K562 (cell line): ENCODE measurements around the gene TMEM53. TPM values are rescaled to one million over a fixed set of nuclear protein-coding genes. Genes with fewer than 3 reads are reported as not detected.

Source experiments
- CBFA2T3 ChIP-seq: fragments of 450-650 bp; IDR thresholded peaks from 2 replicates; pipeline ENCODE4 v1.6.1; 2017
- CREB1 ChIP-seq, 2 experiments: sonication (generic) in 1 of 2; formaldehyde crosslinking in 1 of 2; IDR thresholded peaks; 2 replicates each; pipeline versions ENCODE4 v1.6.1 to v1.8.0; 2012 to 2022; ENCODE audit warnings: inconsistent platforms in 1 of 2, mild to moderate bottlenecking in 1 of 2, missing genetic modification reagents in 1 of 2, moderate library complexity in 1 of 2
- HOXB6 ChIP-seq: fragments of 250-450 bp; sonication (Bioruptor Pico); IDR thresholded peaks from 2 replicates; pipeline ENCODE4 v1.5.1; 2022; ENCODE audit warnings: mild to moderate bottlenecking, borderline replicate concordance
- MGA ChIP-seq: fragments of 450-650 bp; IDR thresholded peaks from 2 replicates; pipeline ENCODE4 v1.6.1; 2016; ENCODE audit warnings: mild to moderate bottlenecking, moderate library complexity
- MYBL2 ChIP-seq, 2 experiments: fragments of 450-650 bp in 1 of 2; sonication (generic) in 1 of 2; formaldehyde crosslinking in 1 of 2; IDR thresholded peaks; 2 replicates each; pipeline versions ENCODE4 v1.6.1 to v1.8.1; 2017 to 2022; ENCODE audit warnings: borderline replicate concordance in 1 of 2, inconsistent platforms in 1 of 2, low read depth in 1 of 2, mild to moderate bottlenecking in 1 of 2, missing genetic modification reagents in 1 of 2, moderate library complexity in 1 of 2
- SNAPC5 ChIP-seq: fragments of 250-450 bp; sonication (Bioruptor Pico); IDR thresholded peaks from 2 replicates; pipeline ENCODE4 v1.8.0; 2021; ENCODE audit warnings: moderate library complexity, mild to moderate bottlenecking, inconsistent platforms
- XRCC4 ChIP-seq: IDR thresholded peaks from one replicate; pipeline ENCODE4 v1.6.1; 2011; ENCODE audit not compliant: insufficient read depth, insufficient read length; ENCODE audit errors: extremely low read depth
- ZNF197 ChIP-seq: fragments of 200-800 bp; sonication (Bioruptor generic); IDR thresholded peaks from 2 replicates; pipeline ENCODE4 v1.6.1; 2016; ENCODE audit warnings: low read depth, missing genetic modification characterization, missing compliant biosample characterization
- polyA plus RNA-seq, 8 experiments: library from polyadenylated mRNA; depleted of rRNA in 4 of 8; stranded (reverse) in 5 of 8; unstranded in 3 of 8; fragments of >200 nt; fragmentation: Nextera tagmentation in 2 of 8; fragmentation: Illumina TruSeq in 1 of 8; extraction: Ambion mirVana in 2 of 8; extraction: Trizol in 1 of 8; gene quantifications; 2 replicates each; pipeline versions ENCODE4 v1.2.1 to v1.2.3, GENCODE V29; 2011 to 2014; ENCODE audit warnings: inconsistent platforms in 1 of 8, missing spikeins in 1 of 8
- total RNA-seq, 7 experiments: library from RNA; depleted of rRNA in 6 of 7; stranded (reverse); fragments of >200 nt in 6 of 7; fragmentation: Illumina TruSeq in 2 of 7; extraction: Trizol in 2 of 7; gene quantifications; 2 replicates each; pipeline versions ENCODE4 v1.2.1 to v1.2.3, GENCODE V29; 2011 to 2021; ENCODE audit warnings: low replicate concordance in 1 of 7

Gene TMEM53
- total and polyA plus RNA-seq, 9 of the 15 experiments (the other 6 are each of a cell fraction or from before 2014, with no cell fraction given), result 0.23 to 3.7 (median 2.0) TPM

GRCh38 chr1:44647896-44648295 is 26.4 kb downstream of the TMEM53 start (continued):
- TF ChIP-seq MGA, result no peak
- no peak for TF ChIP-seq SNAPC5 (CRISPR knock-in tag)
- no peak for TF ChIP-seq CREB1 (IDR thresholded peaks at IDR 0.05)
- TF ChIP-seq CREB1 (CRISPR knock-in tag; IDR thresholded peaks at IDR 0.05), result no peak
- no peak for TF ChIP-seq ZNF197
- TF ChIP-seq HOXB6 (CRISPR knock-in tag), result no peak
- no peak for TF ChIP-seq CBFA2T3
- TF ChIP-seq MYBL2 (IDR thresholded peaks at IDR 0.05; ENCODE audit: low read depth), result no peak
- TF ChIP-seq MYBL2 (CRISPR knock-in tag; IDR thresholded peaks at IDR 0.05; ENCODE audit: borderline replicate concordance), result no peak
- no peak for TF ChIP-seq XRCC4
